Measurements from ENCODE around the gene OSBPL5.

Gene OSBPL5

GRCh38 chr11:3201677-3202181 lies 36.6 kb upstream of the OSBPL5 start:
- H3K27ac ChIP-seq, result no peak overlapping the region
- TF ChIP-seq CTCF (IDR thresholded peaks at IDR 0.05), result no peak
- no peak for TF ChIP-seq ZFX (IDR thresholded peaks at IDR 0.05; ENCODE audit: borderline replicate concordance)

- H3K27ac ChIP-seq, result no peak overlapping the region
- TF ChIP-seq CTCF (IDR thresholded peaks at IDR 0.05) (no peak), ZFX (IDR thresholded peaks at IDR 0.05; ENCODE audit: borderline replicate concordance) (no peak)
Observed at GRCh38 chr11:3201112-3201581, 36.0 kb upstream of the OSBPL5 start.

GRCh38 chr11:3200388-3201111 lies 35.4 kb upstream of the OSBPL5 start:
- no peak overlapping the region for H3K27ac ChIP-seq
- TF ChIP-seq CTCF (IDR thresholded peaks at IDR 0.05) (no peak), ZFX (IDR thresholded peaks at IDR 0.05; ENCODE audit: borderline replicate concordance) (no peak)

- TF ChIP-seq ZFX (IDR thresholded peaks at IDR 0.05; ENCODE audit: borderline replicate concordance) (no peak), CTCF (IDR thresholded peaks at IDR 0.05) (no peak)
Observed at GRCh38 chr11:3199537-3200295, 34.6 kb upstream of the OSBPL5 start.

GRCh38 chr11:3198815-3199214 lies 33.7 kb upstream of the OSBPL5 start:
- no peak overlapping the region for H3K27ac ChIP-seq
- TF ChIP-seq CTCF (IDR thresholded peaks at IDR 0.05) (no peak), ZFX (IDR thresholded peaks at IDR 0.05; ENCODE audit: borderline replicate concordance) (no peak)

More at GRCh38 chr11:3199537-3200295, 34.6 kb upstream of the OSBPL5 start:
- H3K27ac ChIP-seq, result no peak overlapping the region

GRCh38 chr11:3197878-3198528 lies 32.9 kb upstream of the OSBPL5 start:
- no peak overlapping the region for H3K27ac ChIP-seq
- no peak for TF ChIP-seq CTCF (IDR thresholded peaks at IDR 0.05)
- TF ChIP-seq ZFX (IDR thresholded peaks at IDR 0.05; ENCODE audit: borderline replicate concordance), result no peak
